ENCODE measurements around the gene PSMC5.
A peak's percentile ranks its signal among the peaks of the same experiment; 100 is the strongest.

The PSMC5 gene

GRCh38 chr17:63821804-63822203, 5.4 kb upstream of the PSMC5 start:
- DNase-seq = no peak

GRCh38 chr17:63822537-63822936, 4.7 kb upstream of the PSMC5 start:
- DNase-seq = no peak

- no peak for DNase-seq
Measured at GRCh38 chr17:63823659-63824331, 3.4 kb upstream of the PSMC5 start.

- no peak for DNase-seq
Measured at GRCh38 chr17:63824362-63824761, 2.9 kb upstream of the PSMC5 start.

GRCh38 chr17:63826468-63827001, 696 bp upstream of the PSMC5 start:
- DNase-seq = no peak

GRCh38 chr17:63827801-63828221, 580 bp downstream of the PSMC5 start:
- DNase-seq = no peak

GRCh38 chr17:63828936-63829335, 1.7 kb downstream of the PSMC5 start:
- DNase-seq = no peak

GRCh38 chr17:63830278-63830677, 3.0 kb downstream of the PSMC5 start:
- no peak for DNase-seq

GRCh38 chr17:63830904-63831491, 3.8 kb downstream of the PSMC5 start:
- DNase-seq = no peak

- no peak for DNase-seq
Measured at GRCh38 chr17:63831505-63831904, 4.3 kb downstream of the PSMC5 start.

GRCh38 chr17:63832014-63832413, 4.8 kb downstream of the PSMC5 start:
- DNase-seq = no peak

- no peak for DNase-seq
Measured at GRCh38 chr17:63832455-63832854, 5.2 kb downstream of the PSMC5 start.

GRCh38 chr17:63833026-63833740, 6.0 kb downstream of the PSMC5 start:
- DNase-seq = no peak

GRCh38 chr17:63833741-63834373, 6.6 kb downstream of the PSMC5 start:
- no peak for DNase-seq

GRCh38 chr17:63834431-63835166, 7.4 kb downstream of the PSMC5 start:
- peak; percentile 81 for DNase-seq

- DNase-seq = no peak
Measured at GRCh38 chr17:63835167-63835720, 8.0 kb downstream of the PSMC5 start.

GRCh38 chr17:63836811-63837210, 9.6 kb downstream of the PSMC5 start:
- DNase-seq = no peak

- no peak for DNase-seq
Measured at GRCh38 chr17:63837480-63837879, 10.2 kb downstream of the PSMC5 start.

- no peak for DNase-seq
Measured at GRCh38 chr17:63837962-63838600, 10.8 kb downstream of the PSMC5 start.

- no peak for DNase-seq
Measured at GRCh38 chr17:63838631-63839171, 11.5 kb downstream of the PSMC5 start.

GRCh38 chr17:63840591-63841349, 13.5 kb downstream of the PSMC5 start:
- DNase-seq = no peak
